GM19351 (cell line): ENCODE data around the gene HOXD3.

Source experiments
- ATAC-seq: cut with Tn5 transposase; IDR thresholded peaks from one replicate; pipeline ENCODE4 v1.9.1; 2021; ENCODE audit warnings: mild to moderate bottlenecking, moderate library complexity; ENCODE audit not compliant: unreplicated experiment

Gene HOXD3

GRCh38 chr2:176121190-176122051 lies 35.7 kb upstream of the HOXD3 start:
- no peak for ATAC-seq

- ATAC-seq = no peak
Measured at GRCh38 chr2:176122052-176122682, 34.9 kb upstream of the HOXD3 start.

- no peak for ATAC-seq
Measured at GRCh38 chr2:176122683-176123410, 34.3 kb upstream of the HOXD3 start, which contains the start of gene HOXD9. HOXD9 (plus strand) TSS chr2:176122719; CDS start chr2:176122769, 50 bp downstream.

GRCh38 chr2:176123411-176124109 lies 33.5 kb upstream of the HOXD3 start:
- ATAC-seq = no peak

- ATAC-seq = no peak
Measured at GRCh38 chr2:176124110-176124946, 32.8 kb upstream of the HOXD3 start.

GRCh38 chr2:176124947-176125771 lies 31.9 kb upstream of the HOXD3 start:
- no peak for ATAC-seq

- no peak for ATAC-seq
Measured at GRCh38 chr2:176125772-176126054, 31.4 kb upstream of the HOXD3 start.

- no peak for ATAC-seq
Measured at GRCh38 chr2:176126929-176127773, 30.0 kb upstream of the HOXD3 start.

GRCh38 chr2:176127774-176128072 lies 29.4 kb upstream of the HOXD3 start:
- no peak for ATAC-seq

- no peak for ATAC-seq
Measured at GRCh38 chr2:176128172-176128981, 28.7 kb upstream of the HOXD3 start.

GRCh38 chr2:176128982-176129796 lies 27.9 kb upstream of the HOXD3 start, which contains the start of gene HOXD8:
HOXD8 (plus strand) TSS chr2:176129705; CDS start chr2:176130367, 662 bp downstream.
- ATAC-seq = no peak

- no peak for ATAC-seq
Measured at GRCh38 chr2:176129813-176130146, 27.3 kb upstream of the HOXD3 start.

- no peak for ATAC-seq
Measured at GRCh38 chr2:176130147-176130956, 26.8 kb upstream of the HOXD3 start.

GRCh38 chr2:176130957-176131847 lies 25.9 kb upstream of the HOXD3 start:
- no peak for ATAC-seq

- ATAC-seq = no peak
Measured at GRCh38 chr2:176131848-176132158, 25.3 kb upstream of the HOXD3 start.
